ENCODE data around the gene SLC35F1. TPM values are rescaled to one million over a fixed set of nuclear protein-coding genes. Genes with fewer than 3 reads are reported as not detected.

Gene SLC35F1
- total and polyA plus RNA-seq, 10 of the 15 experiments (the other 5 are each of a cell fraction or from before 2014, with no cell fraction given), result 0.01 TPM; not detected in 9

DNA sequence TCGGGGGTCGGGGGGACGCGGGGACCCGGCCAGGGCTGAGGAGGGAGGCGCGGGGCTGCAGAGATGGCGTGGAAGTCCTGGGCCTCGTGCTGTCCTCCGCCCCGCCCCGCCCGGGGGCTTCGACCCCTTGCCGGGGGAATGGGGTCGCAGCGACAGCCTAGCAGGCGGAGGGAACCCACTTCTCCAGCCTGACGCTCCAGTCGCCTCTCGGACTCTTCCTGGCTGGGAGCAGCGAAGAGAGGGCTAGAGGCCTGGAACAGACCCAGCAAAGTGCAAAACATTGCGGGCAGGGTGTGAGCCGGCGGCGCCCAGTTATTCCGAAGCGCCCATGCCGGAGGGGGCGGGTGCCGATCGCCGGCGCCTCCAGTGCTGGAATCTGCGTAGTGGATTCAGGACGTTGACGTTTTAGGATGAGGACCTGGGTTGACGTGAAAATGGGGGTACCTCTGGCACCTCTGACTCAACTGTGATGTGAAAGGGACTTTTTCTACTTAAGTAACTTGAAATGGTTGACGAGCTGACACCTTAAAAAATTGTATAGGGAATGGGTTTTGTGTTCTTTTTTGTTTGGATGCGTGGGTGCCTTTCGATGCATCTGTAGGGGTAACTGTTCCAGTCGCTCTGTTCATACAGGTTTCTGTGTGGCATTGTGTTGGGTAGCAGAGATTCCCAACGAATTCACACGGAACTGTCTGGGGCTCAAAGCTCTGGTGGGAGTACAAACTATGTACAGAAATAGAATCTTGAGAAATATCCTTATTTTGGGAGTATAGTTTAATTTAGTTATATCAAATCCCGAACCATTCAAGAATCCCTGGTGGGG lies 1.4 kb downstream of the SLC35F1 start:
- ChIA-PET CTCF (interaction anchor here (0.7 to 1.2 kb wide), 2 partner anchors 13 to 14 kb away, joined by 3 to 5 read pairs; no protein-coding TSS in a partner anchor), RAD21 (ENCODE audit: unreplicated experiment) (interaction anchor here (1.1 kb wide), 1 partner anchor 9 kb away, joined by 3 read pairs; no protein-coding TSS in a partner anchor), SMC1A (ENCODE audit: uncharacterized antibody, unreplicated experiment) (no interaction called here), POLR2A (no interaction called here)
- H3K36me3 ChIP-seq (ENCODE audit: control insufficient read depth in 2 of 2, insufficient read depth in 2 of 2, low read length in 1 of 2), result no peaks in the 10 kb centered on the region
- FAIRE-seq (no peak), ATAC-seq (no peak), DNase-seq (ENCODE audit: low read depth, low spot score) (no peak)
- BruUV-seq (replicated peaks), result no TSS peak
- no peak overlapping the region for H3K4me3 ChIP-seq
- H3K27ac ChIP-seq (ENCODE audit: control insufficient read depth, insufficient read depth), result no peak overlapping the region
- H4K20me1 ChIP-seq (ENCODE audit: control insufficient read depth, insufficient read depth), result no peaks in the 10 kb centered on the region; the same call in 1 of the 2 replicates
- H3K79me2 ChIP-seq (ENCODE audit: control insufficient read depth, insufficient read depth, low read length), result no peaks in the 10 kb centered on the region
- in situ Hi-C loops (cut with MboI), result no loop called here
- whole genome bisulfite sequencing (ENCODE audit: insufficient coverage, insufficient replicate concordance, low lambda C conversion rate, missing lambda C conversion rate), result 42% methylated on average over 37 of the region's 45 CpGs
- H2AFZ ChIP-seq (ENCODE audit: control insufficient read depth, low read depth, low read length), result no peak overlapping the region
- no peak overlapping the region; the same call in 1 of the 2 replicates for H3K4me2 ChIP-seq (ENCODE audit: control insufficient read depth, insufficient read depth)
- H3K9ac ChIP-seq (ENCODE audit: control insufficient read depth, insufficient read depth, low read length), result no peak overlapping the region
- H3K9me3 ChIP-seq (replicated peaks; ENCODE audit: control insufficient read depth, insufficient read depth, low read length), result no peaks in the 10 kb centered on the region; the same call in 2 of the 3 replicates
- H3K4me1 ChIP-seq (ENCODE audit: control insufficient read depth, insufficient read depth, low read length), result no peaks in the 10 kb centered on the region
- TF ChIP-seq, protein P1, sequence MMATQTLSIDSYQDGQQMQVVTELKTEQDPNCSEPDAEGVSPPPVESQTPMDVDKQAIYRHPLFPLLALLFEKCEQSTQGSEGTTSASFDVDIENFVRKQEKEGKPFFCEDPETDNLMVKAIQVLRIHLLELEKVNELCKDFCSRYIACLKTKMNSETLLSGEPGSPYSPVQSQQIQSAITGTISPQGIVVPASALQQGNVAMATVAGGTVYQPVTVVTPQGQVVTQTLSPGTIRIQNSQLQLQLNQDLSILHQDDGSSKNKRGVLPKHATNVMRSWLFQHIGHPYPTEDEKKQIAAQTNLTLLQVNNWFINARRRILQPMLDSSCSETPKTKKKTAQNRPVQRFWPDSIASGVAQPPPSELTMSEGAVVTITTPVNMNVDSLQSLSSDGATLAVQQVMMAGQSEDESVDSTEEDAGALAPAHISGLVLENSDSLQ (IDR thresholded peaks at IDR 0.05), result no peak
- TF ChIP-seq NFXL1 (IDR thresholded peaks at IDR 0.05; ENCODE audit: borderline replicate concordance), result no peak
- TF ChIP-seq FOS (IDR thresholded peaks at IDR 0.05; ENCODE audit: borderline replicate concordance, extremely low read depth, insufficient read length), result no peak
- no peak for TF ChIP-seq WRNIP1 (IDR thresholded peaks at IDR 0.05; ENCODE audit: borderline replicate concordance, low read depth, low read length)
- no peak for TF ChIP-seq RFX5 (IDR thresholded peaks at IDR 0.05; ENCODE audit: low read depth, low read length)
- TF ChIP-seq RELA (IDR thresholded peaks at IDR 0.05; ENCODE audit: borderline replicate concordance, partially characterized antibody), result no peak
- no peak for TF ChIP-seq STAT1 (conservative IDR thresholded peaks at IDR 0.05)
- no peak for TF ChIP-seq JUND (IDR thresholded peaks at IDR 0.05; ENCODE audit: low read depth, low read length)
- TF ChIP-seq SMC3 (IDR thresholded peaks at IDR 0.05; ENCODE audit: borderline replicate concordance, low read length), result no peak
- peaks cover 3 to 18% of the 10 kb centered on the region in 2 experiments; a peak in 3 of 4 replicates for H3K27me3 ChIP-seq (replicated peaks in 1 of 2; ENCODE audit: control insufficient read depth in 2 of 2, insufficient read depth in 2 of 2, low read length in 1 of 2)
- intact Hi-C loops (cut with micrococcal nuclease; ENCODE audit: unreplicated experiment), result no loop called here
